ES-I3 (cell line): Measurements from ENCODE around the gene ASAP2.

Source experiments
- H3K36me3 ChIP-seq: 2 replicates; pipeline ENCODE4 v1.6.1; 2013; ENCODE audit warnings: mild to moderate bottlenecking, low read length, control low read depth, moderate library complexity; ENCODE audit not compliant: insufficient read depth
- H3K4me1 ChIP-seq: 2 replicates; pipeline ENCODE4 v1.6.1; 2013; ENCODE audit warnings: mild to moderate bottlenecking, control low read depth, low read length; ENCODE audit not compliant: insufficient read depth
- H3K9ac ChIP-seq: 2 replicates; pipeline ENCODE4 v1.6.1; 2013; ENCODE audit warnings: low read depth, mild to moderate bottlenecking, low read length, moderate library complexity
- H3K9me3 ChIP-seq: 2 replicates; pipeline ENCODE4 v1.6.1; 2013; ENCODE audit warnings: mild to moderate bottlenecking, low read length, moderate library complexity; ENCODE audit not compliant: control insufficient read depth, insufficient read depth

The ASAP2 gene

DNA sequence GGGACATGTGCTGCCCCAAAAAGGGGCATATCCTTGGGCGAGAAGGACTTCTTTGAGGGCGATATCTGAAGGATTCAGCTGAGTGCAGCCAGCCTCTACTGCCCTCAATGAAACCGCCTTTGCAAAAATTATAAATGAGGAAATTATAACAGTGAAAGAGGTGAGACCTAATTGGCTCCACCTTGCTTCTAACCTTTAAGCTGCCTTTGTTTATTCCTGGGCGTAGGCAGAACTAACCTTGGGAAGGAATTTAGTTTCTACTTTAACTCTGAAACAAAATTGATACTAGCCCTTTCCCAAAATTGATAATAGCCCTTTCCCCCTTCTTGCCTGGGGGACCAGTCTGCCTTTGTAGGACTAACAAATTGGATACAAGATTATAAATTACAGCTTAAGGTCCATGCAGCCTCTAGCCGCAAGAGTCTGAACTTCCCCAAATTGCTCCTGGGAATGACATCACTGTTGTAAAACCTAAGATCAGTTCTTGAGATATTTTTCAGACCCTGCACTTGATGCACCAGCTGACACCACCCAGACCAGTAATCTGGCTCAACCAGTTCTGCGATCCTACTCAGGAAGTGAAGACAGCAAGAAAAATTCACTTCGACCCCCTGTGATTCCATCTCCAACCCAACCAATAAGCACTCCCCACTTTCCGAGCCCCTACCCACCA is 36.0 kb upstream of the ASAP2 start:
- Histone ChIP-seq H3K9ac (no peak overlapping the region), H3K4me1 (peaks cover 4% of the 10 kb centered on the region; the same call in 1 of the 2 replicates), H3K9me3 (no peaks in the 10 kb centered on the region), H3K36me3 (no peaks in the 10 kb centered on the region)

GRCh38 chr2:9174771-9175437 is 31.7 kb upstream of the ASAP2 start:
- H3K9ac ChIP-seq, result no peak overlapping the region
- peaks cover 4% of the 10 kb centered on the region; the same call in 1 of the 2 replicates for H3K4me1 ChIP-seq
- H3K36me3 ChIP-seq, result no peaks in the 10 kb centered on the region
- no peaks in the 10 kb centered on the region for H3K9me3 ChIP-seq

- no peaks in the 10 kb centered on the region for H3K9me3 ChIP-seq
- no peak overlapping the region for H3K9ac ChIP-seq
- peaks cover 4% of the 10 kb centered on the region; the same call in 1 of the 2 replicates for H3K4me1 ChIP-seq
- H3K36me3 ChIP-seq, result no peaks in the 10 kb centered on the region
Measured at GRCh38 chr2:9178110-9178903, 28.3 kb upstream of the ASAP2 start.

- peaks cover 4% of the 10 kb centered on the region; the same call in 1 of the 2 replicates for H3K4me1 ChIP-seq
- no peaks in the 10 kb centered on the region for H3K36me3 ChIP-seq
- no peaks in the 10 kb centered on the region for H3K9me3 ChIP-seq
- no peak overlapping the region for H3K9ac ChIP-seq
Measured at GRCh38 chr2:9178904-9179571, 27.6 kb upstream of the ASAP2 start.

GRCh38 chr2:9179572-9180201 is 26.9 kb upstream of the ASAP2 start:
- no peaks in the 10 kb centered on the region for H3K36me3 ChIP-seq
- peaks cover 4% of the 10 kb centered on the region; the same call in 1 of the 2 replicates for H3K4me1 ChIP-seq
- no peaks in the 10 kb centered on the region for H3K9me3 ChIP-seq
- H3K9ac ChIP-seq, result no peak overlapping the region

- Histone ChIP-seq H3K9me3 (no peaks in the 10 kb centered on the region), H3K4me1 (no peaks in the 10 kb centered on the region; the same call in 1 of the 2 replicates), H3K9ac (no peak overlapping the region), H3K36me3 (no peaks in the 10 kb centered on the region)
Measured at GRCh38 chr2:9184361-9184760, 22.3 kb upstream of the ASAP2 start.

DNA sequence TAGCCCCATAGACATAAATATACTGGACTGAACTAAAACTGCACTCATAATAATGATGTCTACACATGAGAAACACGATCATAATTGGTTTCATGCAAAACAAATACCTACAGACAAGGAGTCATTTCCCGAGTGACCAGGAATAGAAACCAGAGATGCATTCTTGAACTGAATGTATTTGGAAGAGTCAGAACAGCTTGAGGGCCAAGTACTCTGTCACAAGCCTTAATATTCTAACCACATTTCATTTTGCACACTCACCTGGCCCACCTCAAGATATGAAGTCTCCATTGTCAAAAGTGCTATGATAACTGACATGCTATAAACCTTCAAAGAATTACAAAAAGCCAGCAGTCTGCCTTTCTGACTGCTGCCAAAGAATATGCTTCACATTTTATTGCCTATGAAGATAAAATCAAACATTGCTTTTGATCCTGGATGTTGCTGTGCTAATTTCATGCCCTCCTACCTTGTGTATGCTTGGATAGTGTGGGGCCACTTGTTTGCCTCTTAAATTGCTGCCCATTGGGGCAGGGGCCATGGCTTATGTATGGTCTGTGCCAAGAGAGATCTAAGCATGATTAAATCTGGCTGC is 18.9 kb upstream of the ASAP2 start:
- H3K9ac ChIP-seq, result no peak overlapping the region
- H3K9me3 ChIP-seq, result no peaks in the 10 kb centered on the region
- H3K4me1 ChIP-seq, result no peaks in the 10 kb centered on the region
- no peaks in the 10 kb centered on the region for H3K36me3 ChIP-seq

DNA sequence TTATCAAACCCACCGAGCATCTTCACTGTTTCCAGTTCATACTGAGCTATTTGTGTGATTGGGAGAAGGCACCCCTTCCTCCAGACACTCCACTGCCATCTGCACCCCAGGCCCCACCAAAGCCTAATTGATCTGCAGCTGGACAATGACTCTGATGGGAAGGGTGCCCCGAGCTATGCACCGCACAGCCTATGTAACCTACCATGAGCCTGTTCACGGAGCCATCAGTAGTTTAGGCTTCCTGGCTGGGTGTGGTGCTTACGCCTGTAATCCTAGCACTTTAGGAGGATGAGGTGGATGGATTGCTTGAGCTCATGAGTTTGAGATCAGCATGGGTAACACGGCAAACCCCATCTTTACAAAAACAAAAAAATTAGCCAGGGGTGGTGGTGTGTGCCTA is 17.8 kb upstream of the ASAP2 start:
- H3K9ac ChIP-seq, result no peak overlapping the region
- H3K4me1 ChIP-seq, result no peaks in the 10 kb centered on the region
- no peaks in the 10 kb centered on the region for H3K36me3 ChIP-seq
- no peaks in the 10 kb centered on the region for H3K9me3 ChIP-seq

GRCh38 chr2:9189901-9190300 is 16.7 kb upstream of the ASAP2 start:
- H3K9ac ChIP-seq, result no peak overlapping the region

GRCh38 chr2:9191041-9191481 is 15.6 kb upstream of the ASAP2 start:
- no peaks in the 10 kb centered on the region for H3K36me3 ChIP-seq
- H3K4me1 ChIP-seq, result no peaks in the 10 kb centered on the region
- no peak overlapping the region for H3K9ac ChIP-seq
- no peaks in the 10 kb centered on the region for H3K9me3 ChIP-seq

More at GRCh38 chr2:9189901-9190300, 16.7 kb upstream of the ASAP2 start:
- Histone ChIP-seq H3K9me3 (no peaks in the 10 kb centered on the region), H3K36me3 (no peaks in the 10 kb centered on the region), H3K4me1 (no peaks in the 10 kb centered on the region)

GRCh38 chr2:9192712-9193111 is 13.9 kb upstream of the ASAP2 start:
- no peaks in the 10 kb centered on the region for H3K4me1 ChIP-seq

DNA sequence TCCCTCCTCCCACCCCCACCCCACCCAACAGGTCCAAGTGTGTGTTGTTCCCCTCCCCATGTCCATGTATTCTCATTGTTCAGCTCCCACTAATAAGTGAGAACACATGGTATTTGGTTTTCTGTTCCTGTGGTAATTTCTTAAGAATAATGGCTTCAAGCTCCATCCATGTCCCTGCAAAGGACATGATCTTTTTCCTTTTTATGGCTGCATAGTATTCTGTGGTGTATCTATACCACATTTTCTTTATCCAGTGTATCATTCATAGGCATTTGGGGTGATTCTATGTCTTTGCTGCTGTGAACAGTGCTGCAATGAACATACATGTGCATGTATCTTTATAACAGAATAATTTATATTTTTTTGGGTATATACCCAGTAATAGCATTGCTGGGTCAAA is 12.3 kb upstream of the ASAP2 start:
- no peaks in the 10 kb centered on the region for H3K36me3 ChIP-seq
- H3K4me1 ChIP-seq, result no peaks in the 10 kb centered on the region
- no peak overlapping the region for H3K9ac ChIP-seq
- H3K9me3 ChIP-seq, result no peaks in the 10 kb centered on the region

More at GRCh38 chr2:9192712-9193111, 13.9 kb upstream of the ASAP2 start:
- H3K9me3 ChIP-seq, result no peaks in the 10 kb centered on the region
- H3K36me3 ChIP-seq, result no peaks in the 10 kb centered on the region
- H3K9ac ChIP-seq, result no peak overlapping the region

DNA sequence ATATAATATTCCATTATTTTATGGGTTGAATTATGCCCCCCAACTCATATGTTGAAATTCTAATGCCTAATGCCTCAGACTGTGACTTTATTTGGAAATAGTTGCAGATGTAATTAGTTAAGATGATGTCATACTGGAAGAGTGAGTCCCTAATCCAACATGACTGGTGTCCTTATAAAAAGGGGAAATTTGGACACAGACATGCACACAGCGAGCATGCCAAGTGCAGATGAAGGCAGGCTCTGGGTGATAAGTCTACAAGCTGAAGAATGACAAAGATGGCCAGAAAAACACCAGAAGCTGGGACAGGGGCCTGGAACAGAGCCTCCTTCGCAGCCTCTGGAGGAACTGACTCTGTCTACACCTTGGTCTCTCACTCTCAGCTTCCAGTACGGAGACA is 10.0 kb upstream of the ASAP2 start:
- Histone ChIP-seq H3K4me1 (no peaks in the 10 kb centered on the region), H3K9me3 (no peaks in the 10 kb centered on the region), H3K36me3 (no peaks in the 10 kb centered on the region), H3K9ac (no peak overlapping the region)
